ENCODE results near the gene GAN. TPM values are rescaled to one million over a fixed set of nuclear protein-coding genes. Genes with fewer than 3 reads are reported as not detected.

GAN gene
- total RNA-seq, 4 donors from 2014 or later: 7.9 to 18.5 (median 15.2) TPM

- DNase-seq: no peak
- Histone ChIP-seq H3K36me3 (no peaks in the 10 kb centered on the region), H3K27ac (peak overlapping the region in 1 of 2 donors; percentile 50), H3K4me1 (no peaks in the 10 kb centered on the region), H3K9me3 (no peaks in the 10 kb centered on the region), H3K27me3 (no peaks in the 10 kb centered on the region), H3K4me3 (no peak overlapping the region)
- TF ChIP-seq POLR2A (IDR thresholded peaks at IDR 0.05) (no peak), CTCF (IDR thresholded peaks at IDR 0.05) (no peak)
- intact Hi-C loops (cut with DNase I; ENCODE audit: low total_unique reads): no loop called here
These were observed 80.3 kb downstream of the GAN start for GRCh38 chr16:81394966-81395655.

- Histone ChIP-seq H3K4me1 (no peaks in the 10 kb centered on the region), H3K36me3 (no peaks in the 10 kb centered on the region), H3K27me3 (no peaks in the 10 kb centered on the region), H3K27ac (no peak overlapping the region), H3K4me3 (no peak overlapping the region), H3K9me3 (no peaks in the 10 kb centered on the region)
- intact Hi-C loops (cut with DNase I; ENCODE audit: low total_unique reads): no loop called here
- no peak for DNase-seq
- TF ChIP-seq POLR2A (IDR thresholded peaks at IDR 0.05) (no peak), CTCF (IDR thresholded peaks at IDR 0.05) (no peak)
These were observed 82.5 kb downstream of the GAN start for GRCh38 chr16:81397058-81397878.

- Histone ChIP-seq H3K27ac (no peak overlapping the region), H3K36me3 (no peaks in the 10 kb centered on the region), H3K4me3 (no peak overlapping the region), H3K9me3 (no peaks in the 10 kb centered on the region), H3K4me1 (no peaks in the 10 kb centered on the region), H3K27me3 (no peaks in the 10 kb centered on the region)
- no peak for DNase-seq
- TF ChIP-seq POLR2A (IDR thresholded peaks at IDR 0.05): no peak
- no peak for TF ChIP-seq CTCF (IDR thresholded peaks at IDR 0.05)
- intact Hi-C loops (cut with DNase I; ENCODE audit: low total_unique reads): no loop called here
These were observed 83.2 kb downstream of the GAN start for GRCh38 chr16:81397879-81398520.

DNA sequence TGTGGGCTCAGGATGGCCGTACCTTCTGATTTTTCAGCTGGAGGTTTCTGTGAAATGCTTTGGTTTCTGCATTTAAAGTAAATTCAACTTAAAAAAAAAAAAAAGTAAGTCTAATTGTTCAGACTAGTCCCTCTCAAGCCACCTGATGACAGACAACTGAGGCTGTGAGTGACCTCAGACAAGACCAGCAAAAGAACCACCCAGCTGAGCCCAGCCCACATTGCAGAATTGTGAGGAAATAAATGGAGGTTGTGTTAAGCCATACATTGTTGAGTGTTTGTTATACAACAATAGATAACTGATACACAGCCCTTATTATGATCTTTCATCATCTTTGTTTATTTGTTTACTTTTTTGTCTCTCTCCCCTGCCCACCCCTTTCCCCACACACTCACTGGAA lies 85.1 kb downstream of the GAN start:
- Histone ChIP-seq H3K27me3 (no peaks in the 10 kb centered on the region), H3K27ac (no peak overlapping the region), H3K4me3 (no peak overlapping the region), H3K36me3 (no peaks in the 10 kb centered on the region), H3K9me3 (no peaks in the 10 kb centered on the region), H3K4me1 (no peaks in the 10 kb centered on the region)
- TF ChIP-seq CTCF (IDR thresholded peaks at IDR 0.05): no peak
- TF ChIP-seq POLR2A (IDR thresholded peaks at IDR 0.05): no peak
- intact Hi-C loops (cut with DNase I; ENCODE audit: low total_unique reads): loop anchor here (5.0 kb wide), 1 partner anchor 322 kb away; no protein-coding TSS in a partner anchor
- no peak for DNase-seq
